DMS53 treated with DMSO at 0.1 percent for 48 hours (cell line): ENCODE results near the gene FBN1.

Experiments used
- DNase-seq: peaks from one replicate; lab custom pipeline; 2025; ENCODE audit not compliant: unreplicated experiment; lab: John Stamatoyannopoulos, UW

Gene FBN1

GRCh38 chr15:48380198-48380597 lies 265.3 kb downstream of the FBN1 start:
- no peak for DNase-seq

GRCh38 chr15:48375767-48376166 lies 269.7 kb downstream of the FBN1 start:
- DNase-seq, result no peak

GRCh38 chr15:48374472-48374871 lies 271.0 kb downstream of the FBN1 start:
- DNase-seq, result no peak

- no peak for DNase-seq
These were observed 271.6 kb downstream of the FBN1 start for GRCh38 chr15:48373821-48374451.

GRCh38 chr15:48371961-48372360 lies 273.5 kb downstream of the FBN1 start:
- no peak for DNase-seq

GRCh38 chr15:48371550-48371949 lies 274.0 kb downstream of the FBN1 start:
- no peak for DNase-seq

GRCh38 chr15:48370460-48370859 lies 275.0 kb downstream of the FBN1 start:
- no peak for DNase-seq

GRCh38 chr15:48367483-48367882 lies 278.0 kb downstream of the FBN1 start:
- DNase-seq, result no peak

- DNase-seq, result no peak
These were observed 278.8 kb downstream of the FBN1 start for GRCh38 chr15:48366584-48367312.

- DNase-seq, result no peak
These were observed 279.9 kb downstream of the FBN1 start for GRCh38 chr15:48365575-48365974.

GRCh38 chr15:48363474-48363873 lies 282.0 kb downstream of the FBN1 start:
- no peak for DNase-seq

- no peak for DNase-seq
These were observed 283.8 kb downstream of the FBN1 start for GRCh38 chr15:48361685-48362084.

- no peak for DNase-seq
These were observed 284.7 kb downstream of the FBN1 start for GRCh38 chr15:48360841-48361240.
